HL-60 (cell line): ENCODE measurements around the gene SHKBP1.

Source experiments
- DNase-seq, 2 experiments: peaks; one replicate each; pipeline ENCODE4 v3.0.0-alpha.2; 2010 to 2020; ENCODE audit warnings: low read depth in 1 of 2, low spot score in 1 of 2
- H3K27ac ChIP-seq: fragments of 250-450 bp; sonication (Bioruptor Pico); replicated peaks from 2 replicates; pipeline ENCODE4 v1.5.1; 2020; ENCODE audit warnings: mild to moderate bottlenecking, moderate library complexity
- H3K27me3 ChIP-seq: fragments of 250-450 bp; sonication (Bioruptor Pico); 2 replicates; pipeline ENCODE4 v1.5.1; 2021; ENCODE audit warnings: mild to moderate bottlenecking, moderate library complexity; ENCODE audit not compliant: insufficient read depth, poor library complexity, severe bottlenecking
- H3K4me3 ChIP-seq: replicated peaks from 2 replicates; pipeline ENCODE4 v1.5.1; 2011; ENCODE audit warnings: mild to moderate bottlenecking, control low read depth, low read length; ENCODE audit not compliant: insufficient read depth
- CTCF ChIP-seq: IDR thresholded peaks from one replicate; pipeline ENCODE4 v1.5.1; 2011; ENCODE audit warnings: low read length, control low read depth, inconsistent platforms; ENCODE audit not compliant: insufficient read depth
- GABPA ChIP-seq: IDR thresholded peaks from 2 replicates; pipeline ENCODE4 v1.6.1; 2012; ENCODE audit warnings: low read depth
- POLR2AphosphoS5 ChIP-seq: IDR thresholded peaks from 2 replicates; pipeline ENCODE4 v1.6.1; 2012; ENCODE audit warnings: low read depth
- REST ChIP-seq: IDR thresholded peaks from 2 replicates; pipeline ENCODE4 v1.6.1; 2012; ENCODE audit warnings: low read depth; ENCODE audit not compliant: insufficient replicate concordance
- SPI1 ChIP-seq: IDR thresholded peaks from 2 replicates; pipeline ENCODE4 v1.6.1; 2012; ENCODE audit warnings: low read depth, mild to moderate bottlenecking, borderline replicate concordance

The SHKBP1 gene

GRCh38 chr19:40639638-40639982 is 62.9 kb downstream of the SHKBP1 start:
- Histone ChIP-seq H3K27ac (no peak overlapping the region), H3K4me3 (no peak overlapping the region), H3K27me3 (no peaks in the 10 kb centered on the region)
- no peak for TF ChIP-seq REST
- TF ChIP-seq CTCF, result no peak
- no peak for TF ChIP-seq POLR2AphosphoS5
- TF ChIP-seq GABPA, result no peak
- no peak for TF ChIP-seq SPI1
- DNase-seq, result no peak

- H3K27ac ChIP-seq, result no peak overlapping the region
- TF ChIP-seq POLR2AphosphoS5 (no peak), SPI1 (no peak), REST (no peak), CTCF (no peak), GABPA (no peak)
Measured at GRCh38 chr19:40640744-40641143, 64.1 kb downstream of the SHKBP1 start.

More at GRCh38 chr19:40640744-40641143, 64.1 kb downstream of the SHKBP1 start:
- H3K27me3 ChIP-seq, result no peaks in the 10 kb centered on the region
- no peak overlapping the region for H3K4me3 ChIP-seq
- no peak for DNase-seq
